Measurements from ENCODE around the gene KPRP. TPM values are rescaled to one million over a fixed set of nuclear protein-coding genes. Genes with fewer than 3 reads are reported as not detected.
A peak's percentile ranks its signal among the peaks of the same experiment; 100 is the strongest.

The KPRP gene
- total and polyA plus RNA-seq, 2 of the 13 experiments (the other 11 are each of a cell fraction or from before 2014, with no cell fraction given): not detected

DNA sequence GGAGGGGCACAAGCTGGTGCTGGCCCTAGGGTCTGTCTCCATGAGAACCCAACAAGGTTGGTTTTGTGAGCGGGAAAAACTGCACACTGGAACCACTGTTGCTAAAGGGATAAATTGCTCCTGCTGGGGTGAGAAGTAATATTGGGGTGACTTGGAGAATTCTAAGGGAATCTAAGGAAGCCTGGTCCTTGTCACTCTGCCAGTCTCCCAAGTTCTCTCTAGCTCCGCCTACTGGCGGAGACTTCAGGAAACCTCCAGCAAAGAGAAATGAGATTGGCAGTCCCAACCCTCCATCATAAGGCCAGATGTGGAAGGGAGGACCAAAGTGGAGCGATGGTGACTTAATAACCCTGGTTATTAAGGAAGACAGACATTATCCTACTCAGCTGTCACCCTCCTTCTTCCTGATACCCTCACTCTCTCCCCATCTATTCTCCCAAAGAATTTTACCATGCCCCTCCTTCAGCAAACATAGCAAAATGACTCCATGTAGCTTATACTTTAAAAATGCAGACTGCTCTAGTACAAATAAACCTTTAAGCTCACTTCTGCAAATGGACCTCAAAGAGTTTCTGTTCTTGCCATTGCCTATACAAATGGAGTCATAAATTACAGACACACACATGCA, 19.8 kb downstream of the KPRP start:
- DNase-seq (ENCODE audit: low spot score): peak; percentile 30
- no peak for FAIRE-seq

More for the DNA sequence above, 19.8 kb downstream of the KPRP start:
- Histone ChIP-seq H3K9ac (ENCODE audit: insufficient read depth, low read depth, low read length) (no peak overlapping the region), H3K36me3 (replicated peaks in 1 of 2; ENCODE audit: control insufficient read depth in 1 of 2, insufficient read depth in 2 of 2, low read length in 2 of 2) (no peaks in the 10 kb centered on the region), H4K20me1 (ENCODE audit: insufficient read depth, low read length) (no peaks in the 10 kb centered on the region), H3K4me1 (ENCODE audit: insufficient read depth, low read length) (no peaks in the 10 kb centered on the region), H3K27me3 (ENCODE audit: control insufficient read depth in 1 of 2, insufficient read depth in 2 of 2, low read length in 2 of 2) (no peaks in the 10 kb centered on the region), H2AFZ (ENCODE audit: low read length) (no peak overlapping the region), H3K9me3 (ENCODE audit: low read length) (no peaks in the 10 kb centered on the region), H3K4me2 (ENCODE audit: low read depth, low read length) (no peak overlapping the region), H3K79me2 (ENCODE audit: insufficient read depth, low read length) (no peaks in the 10 kb centered on the region), H3K27ac (ENCODE audit: extremely low read length, insufficient read depth, low read length) (no peak overlapping the region), H3K4me3 (replicated peaks in 1 of 3; ENCODE audit: insufficient read depth in 1 of 3, low read depth in 2 of 3, low read length in 3 of 3) (no peak overlapping the region)
- ChIA-PET POLR2A (no interaction called here), CTCF (ENCODE audit: low intra/inter-chr PET ratio, low total read pairs) (no interaction called here)
- WGBS (ENCODE audit: low lambda C conversion rate): 14% methylated on average over 4 of the region's 4 CpGs
- intact Hi-C loops (cut with micrococcal nuclease; ENCODE audit: unreplicated experiment): no loop called here
- in situ Hi-C loops (cut with HindIII; ENCODE audit: extremely low pct_ligation_motif_present, low pct_unique_long_range_greater_than_20kb): no loop called here
- no peak for ATAC-seq
- TF ChIP-seq, protein P1, sequence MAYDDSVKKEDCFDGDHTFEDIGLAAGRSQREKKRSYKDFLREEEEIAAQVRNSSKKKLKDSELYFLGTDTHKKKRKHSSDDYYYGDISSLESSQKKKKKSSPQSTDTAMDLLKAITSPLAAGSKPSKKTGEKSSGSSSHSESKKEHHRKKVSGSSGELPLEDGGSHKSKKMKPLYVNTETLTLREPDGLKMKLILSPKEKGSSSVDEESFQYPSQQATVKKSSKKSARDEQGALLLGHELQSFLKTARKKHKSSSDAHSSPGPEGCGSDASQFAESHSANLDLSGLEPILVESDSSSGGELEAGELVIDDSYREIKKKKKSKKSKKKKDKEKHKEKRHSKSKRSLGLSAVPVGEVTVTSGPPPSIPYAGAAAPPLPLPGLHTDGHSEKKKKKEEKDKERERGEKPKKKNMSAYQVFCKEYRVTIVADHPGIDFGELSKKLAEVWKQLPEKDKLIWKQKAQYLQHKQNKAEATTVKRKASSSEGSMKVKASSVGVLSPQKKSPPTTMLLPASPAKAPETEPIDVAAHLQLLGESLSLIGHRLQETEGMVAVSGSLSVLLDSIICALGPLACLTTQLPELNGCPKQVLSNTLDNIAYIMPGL (CRISPR knock-in tag; IDR thresholded peaks at IDR 0.05; ENCODE audit: borderline replicate concordance in 1 of 2, low read depth in 1 of 2): no peak
- TF ChIP-seq, protein P2, sequence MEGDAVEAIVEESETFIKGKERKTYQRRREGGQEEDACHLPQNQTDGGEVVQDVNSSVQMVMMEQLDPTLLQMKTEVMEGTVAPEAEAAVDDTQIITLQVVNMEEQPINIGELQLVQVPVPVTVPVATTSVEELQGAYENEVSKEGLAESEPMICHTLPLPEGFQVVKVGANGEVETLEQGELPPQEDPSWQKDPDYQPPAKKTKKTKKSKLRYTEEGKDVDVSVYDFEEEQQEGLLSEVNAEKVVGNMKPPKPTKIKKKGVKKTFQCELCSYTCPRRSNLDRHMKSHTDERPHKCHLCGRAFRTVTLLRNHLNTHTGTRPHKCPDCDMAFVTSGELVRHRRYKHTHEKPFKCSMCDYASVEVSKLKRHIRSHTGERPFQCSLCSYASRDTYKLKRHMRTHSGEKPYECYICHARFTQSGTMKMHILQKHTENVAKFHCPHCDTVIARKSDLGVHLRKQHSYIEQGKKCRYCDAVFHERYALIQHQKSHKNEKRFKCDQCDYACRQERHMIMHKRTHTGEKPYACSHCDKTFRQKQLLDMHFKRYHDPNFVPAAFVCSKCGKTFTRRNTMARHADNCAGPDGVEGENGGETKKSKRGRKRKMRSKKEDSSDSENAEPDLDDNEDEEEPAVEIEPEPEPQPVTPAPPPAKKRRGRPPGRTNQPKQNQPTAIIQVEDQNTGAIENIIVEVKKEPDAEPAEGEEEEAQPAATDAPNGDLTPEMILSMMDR (CRISPR knock-in tag; IDR thresholded peaks at IDR 0.05): peak; percentile 38
- no peak for TF ChIP-seq SIX1 (CRISPR knock-in tag; IDR thresholded peaks at IDR 0.05; ENCODE audit: borderline replicate concordance)
- TF ChIP-seq SMC3 (IDR thresholded peaks at IDR 0.05; ENCODE audit: low read length): peak; percentile 12; the same call in 1 of the 2 replicates
- TF ChIP-seq MXI1 (IDR thresholded peaks at IDR 0.05; ENCODE audit: borderline replicate concordance, low read depth, low read length): no peak
- TF ChIP-seq, protein P3, sequence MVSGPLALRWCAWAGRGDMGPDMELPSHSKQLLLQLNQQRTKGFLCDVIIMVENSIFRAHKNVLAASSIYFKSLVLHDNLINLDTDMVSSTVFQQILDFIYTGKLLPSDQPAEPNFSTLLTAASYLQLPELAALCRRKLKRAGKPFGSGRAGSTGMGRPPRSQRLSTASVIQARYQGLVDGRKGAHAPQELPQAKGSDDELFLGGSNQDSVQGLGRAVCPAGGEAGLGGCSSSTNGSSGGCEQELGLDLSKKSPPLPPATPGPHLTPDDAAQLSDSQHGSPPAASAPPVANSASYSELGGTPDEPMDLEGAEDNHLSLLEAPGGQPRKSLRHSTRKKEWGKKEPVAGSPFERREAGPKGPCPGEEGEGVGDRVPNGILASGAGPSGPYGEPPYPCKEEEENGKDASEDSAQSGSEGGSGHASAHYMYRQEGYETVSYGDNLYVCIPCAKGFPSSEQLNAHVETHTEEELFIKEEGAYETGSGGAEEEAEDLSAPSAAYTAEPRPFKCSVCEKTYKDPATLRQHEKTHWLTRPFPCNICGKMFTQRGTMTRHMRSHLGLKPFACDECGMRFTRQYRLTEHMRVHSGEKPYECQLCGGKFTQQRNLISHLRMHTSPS (CRISPR knock-in tag; IDR thresholded peaks at IDR 0.05; ENCODE audit: low read depth): no peak
- TF ChIP-seq ZFP82 (CRISPR knock-in tag; IDR thresholded peaks at IDR 0.05; ENCODE audit: borderline replicate concordance): no peak
- TF ChIP-seq ZNF501 (CRISPR knock-in tag; IDR thresholded peaks at IDR 0.05): no peak
- no TSS peak for BruUV-seq (replicated peaks)
